ENCODE data around the gene OR2B6. TPM values are rescaled to one million over a fixed set of nuclear protein-coding genes. Genes with fewer than 3 reads are reported as not detected.

The OR2B6 gene
- total RNA-seq, 3 donors from 2014 or later (not counting 1 experiment from before 2014, with no cell fraction given) = not detected

DNA sequence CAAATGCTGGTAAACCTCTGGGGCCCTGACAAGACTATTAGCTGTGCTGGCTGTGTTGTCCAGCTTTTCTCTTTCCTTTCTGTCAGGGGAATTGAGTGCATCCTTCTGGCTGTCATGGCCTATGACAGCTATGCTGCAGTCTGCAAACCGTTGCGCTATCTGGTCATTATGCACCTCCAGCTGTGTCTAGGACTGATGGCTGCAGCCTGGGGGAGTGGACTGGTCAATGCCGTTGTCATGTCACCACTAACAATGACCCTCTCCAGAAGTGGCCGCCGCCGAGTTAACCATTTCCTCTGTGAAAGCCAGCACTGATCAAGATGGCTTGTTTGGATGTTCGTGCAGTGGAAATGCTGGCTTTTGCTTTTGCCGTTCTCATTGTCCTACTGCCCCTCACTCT lies 20.3 kb downstream of the OR2B6 start:
- no peaks in the 10 kb centered on the region for H3K36me3 Mint-ChIP-seq
- no peak for DNase-seq
- WGBS (ENCODE audit: insufficient coverage) = 79% methylated on average over 8 of the region's 8 CpGs
- no peak overlapping the region for H3K4me3 Mint-ChIP-seq
- no peaks in the 10 kb centered on the region for H3K9me3 Mint-ChIP-seq
- ATAC-seq = no peak
- TF ChIP-seq, protein P1, sequence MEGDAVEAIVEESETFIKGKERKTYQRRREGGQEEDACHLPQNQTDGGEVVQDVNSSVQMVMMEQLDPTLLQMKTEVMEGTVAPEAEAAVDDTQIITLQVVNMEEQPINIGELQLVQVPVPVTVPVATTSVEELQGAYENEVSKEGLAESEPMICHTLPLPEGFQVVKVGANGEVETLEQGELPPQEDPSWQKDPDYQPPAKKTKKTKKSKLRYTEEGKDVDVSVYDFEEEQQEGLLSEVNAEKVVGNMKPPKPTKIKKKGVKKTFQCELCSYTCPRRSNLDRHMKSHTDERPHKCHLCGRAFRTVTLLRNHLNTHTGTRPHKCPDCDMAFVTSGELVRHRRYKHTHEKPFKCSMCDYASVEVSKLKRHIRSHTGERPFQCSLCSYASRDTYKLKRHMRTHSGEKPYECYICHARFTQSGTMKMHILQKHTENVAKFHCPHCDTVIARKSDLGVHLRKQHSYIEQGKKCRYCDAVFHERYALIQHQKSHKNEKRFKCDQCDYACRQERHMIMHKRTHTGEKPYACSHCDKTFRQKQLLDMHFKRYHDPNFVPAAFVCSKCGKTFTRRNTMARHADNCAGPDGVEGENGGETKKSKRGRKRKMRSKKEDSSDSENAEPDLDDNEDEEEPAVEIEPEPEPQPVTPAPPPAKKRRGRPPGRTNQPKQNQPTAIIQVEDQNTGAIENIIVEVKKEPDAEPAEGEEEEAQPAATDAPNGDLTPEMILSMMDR (IDR thresholded peaks at IDR 0.05) = no peak
- peaks cover 19 to 65% of the 10 kb centered on the region in 2 donors for H3K27me3 Mint-ChIP-seq (ENCODE audit: low read depth in 2 of 2)
- peaks cover 2% of the 10 kb centered on the region for H3K27me3 ChIP-seq (ENCODE audit: control insufficient read depth, insufficient read depth, low read length)
- intact Hi-C loops (cut with micrococcal nuclease) = no loop called here
- H3K4me1 ChIP-seq (ENCODE audit: control insufficient read depth, insufficient read depth, low read length) = no peaks in the 10 kb centered on the region
- no peak overlapping the region for H3K4me3 ChIP-seq (ENCODE audit: low read length)
- no peaks in the 10 kb centered on the region for H3K9me3 ChIP-seq (ENCODE audit: control insufficient read depth, insufficient read depth, low read length)
- H3K27ac Mint-ChIP-seq = no peak overlapping the region
- H3K4me1 Mint-ChIP-seq = no peaks in the 10 kb centered on the region
- H3K36me3 ChIP-seq (ENCODE audit: control insufficient read depth, insufficient read depth, low read length) = no peaks in the 10 kb centered on the region
- H3K27ac ChIP-seq (ENCODE audit: low read length) = no peak overlapping the region

DNA sequence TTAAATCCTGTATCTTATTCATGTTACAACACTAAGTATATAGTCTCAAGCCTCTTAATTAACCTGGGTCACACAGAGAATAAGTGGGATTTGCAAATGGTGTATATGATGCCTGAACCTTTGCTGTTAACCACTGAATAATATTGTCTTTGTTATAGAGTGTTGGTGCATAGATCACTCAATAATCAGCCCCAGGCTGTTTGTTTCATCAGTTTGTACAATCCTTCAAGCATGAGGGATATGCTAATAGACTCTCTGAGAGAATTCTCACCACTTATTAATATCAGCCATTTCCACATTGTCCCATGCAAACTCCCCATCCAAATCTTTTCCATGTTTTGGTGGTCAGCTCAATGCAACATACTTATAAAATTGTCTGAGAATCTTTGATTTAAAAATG lies 21.7 kb downstream of the OR2B6 start:
- Histone ChIP-seq H3K4me1 (ENCODE audit: control insufficient read depth, insufficient read depth, low read length) (no peaks in the 10 kb centered on the region), H3K4me3 (ENCODE audit: low read length) (no peak overlapping the region), H3K36me3 (ENCODE audit: control insufficient read depth, insufficient read depth, low read length) (no peaks in the 10 kb centered on the region), H3K27me3 (ENCODE audit: control insufficient read depth, insufficient read depth, low read length) (peaks cover 2% of the 10 kb centered on the region), H3K27ac (ENCODE audit: low read length) (no peak overlapping the region), H3K9me3 (ENCODE audit: control insufficient read depth, insufficient read depth, low read length) (no peaks in the 10 kb centered on the region)
- H3K4me3 Mint-ChIP-seq = no peak overlapping the region
- DNase-seq (no peak), ATAC-seq (no peak)
- H3K36me3 Mint-ChIP-seq = no peaks in the 10 kb centered on the region
- intact Hi-C loops (cut with micrococcal nuclease) = no loop called here
- TF ChIP-seq, protein P1 (IDR thresholded peaks at IDR 0.05) = no peak
- no peak overlapping the region for H3K27ac Mint-ChIP-seq
- H3K4me1 Mint-ChIP-seq = no peaks in the 10 kb centered on the region
- peaks cover 19 to 69% of the 10 kb centered on the region in 2 donors for H3K27me3 Mint-ChIP-seq (ENCODE audit: low read depth in 2 of 2)
- no peaks in the 10 kb centered on the region for H3K9me3 Mint-ChIP-seq

DNA sequence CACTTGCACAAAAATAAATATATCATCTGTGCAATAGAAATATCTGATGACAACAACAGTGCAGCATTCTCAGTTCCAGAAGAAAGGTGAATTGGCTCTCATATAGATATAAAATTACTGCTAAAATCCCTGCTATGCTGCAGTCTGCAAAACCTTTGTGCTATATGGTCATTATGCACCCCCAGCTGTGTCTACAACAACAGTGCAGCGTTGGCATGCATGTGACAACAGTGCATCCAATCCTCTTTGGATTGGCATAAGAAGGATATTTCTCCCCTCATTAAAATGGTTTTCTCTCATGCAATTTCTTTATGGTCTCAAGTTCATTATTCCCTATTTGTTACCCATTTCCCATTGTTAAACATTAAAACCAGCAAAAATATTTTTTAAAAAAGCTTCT lies 23.1 kb downstream of the OR2B6 start:
- intact Hi-C loops (cut with micrococcal nuclease) = no loop called here
- Mint-ChIP-seq H3K4me1 (no peaks in the 10 kb centered on the region), H3K9me3 (no peaks in the 10 kb centered on the region), H3K27ac (no peak overlapping the region), H3K36me3 (no peaks in the 10 kb centered on the region), H3K27me3 (ENCODE audit: low read depth in 2 of 2) (peaks cover 15 to 72% of the 10 kb centered on the region in 2 donors), H3K4me3 (no peak overlapping the region)
- H3K27me3 ChIP-seq (ENCODE audit: control insufficient read depth, insufficient read depth, low read length) = peaks cover 2% of the 10 kb centered on the region
- 46% methylated on average over 1 of the region's 1 CpG for WGBS (ENCODE audit: insufficient coverage)
- no peaks in the 10 kb centered on the region for H3K36me3 ChIP-seq (ENCODE audit: control insufficient read depth, insufficient read depth, low read length)
- ATAC-seq (no peak), DNase-seq (no peak)
- H3K4me1 ChIP-seq (ENCODE audit: control insufficient read depth, insufficient read depth, low read length) = no peaks in the 10 kb centered on the region
- H3K4me3 ChIP-seq (ENCODE audit: low read length) = no peak overlapping the region
- H3K9me3 ChIP-seq (ENCODE audit: control insufficient read depth, insufficient read depth, low read length) = no peaks in the 10 kb centered on the region
- no peak overlapping the region for H3K27ac ChIP-seq (ENCODE audit: low read length)
- TF ChIP-seq, protein P1 (IDR thresholded peaks at IDR 0.05) = peak; percentile 16

DNA sequence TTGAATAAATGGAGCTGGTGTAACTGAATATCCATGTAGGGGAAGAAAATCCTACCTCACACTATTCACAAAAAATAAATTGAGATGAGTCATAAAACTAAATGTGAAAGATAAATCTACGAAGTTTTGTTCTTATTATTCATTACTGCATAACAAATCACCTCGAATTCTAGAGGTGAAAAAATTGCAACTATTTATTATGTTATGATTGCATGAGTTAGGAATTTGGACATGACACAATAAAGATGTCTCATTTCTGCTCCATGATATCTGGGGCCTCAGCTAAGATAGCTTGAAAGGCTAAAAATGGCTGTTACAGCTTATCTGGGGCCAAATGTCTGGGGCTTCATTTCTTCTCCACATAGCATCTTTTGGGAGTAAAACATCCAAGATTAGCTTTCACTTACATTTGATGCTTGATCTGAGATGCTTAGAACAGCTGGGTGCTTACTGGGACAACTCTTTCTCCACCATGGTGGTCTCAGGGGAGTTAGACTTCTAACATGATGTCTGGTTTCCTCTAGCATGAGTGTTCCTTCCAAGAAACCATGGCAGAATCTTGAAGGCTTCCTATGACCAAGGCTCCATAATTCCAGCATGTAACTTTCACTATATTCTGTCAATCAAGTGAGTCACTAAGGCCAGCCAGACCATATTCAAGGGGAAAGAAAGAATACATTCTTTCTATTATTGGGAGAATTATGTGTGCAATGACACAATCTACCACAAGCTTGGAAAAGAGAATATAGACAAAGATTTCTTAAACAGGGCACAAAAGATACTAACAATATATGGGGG lies 30.1 kb downstream of the OR2B6 start:
- Mint-ChIP-seq H3K4me1 (no peaks in the 10 kb centered on the region), H3K36me3 (no peaks in the 10 kb centered on the region)

More for the DNA sequence above, 30.1 kb downstream of the OR2B6 start:
- TF ChIP-seq, protein P1 (IDR thresholded peaks at IDR 0.05) = no peak
- intact Hi-C loops (cut with micrococcal nuclease) = no loop called here
- H3K27ac ChIP-seq (ENCODE audit: low read length) = no peak overlapping the region
- H3K9me3 ChIP-seq (ENCODE audit: control insufficient read depth, insufficient read depth, low read length) = no peaks in the 10 kb centered on the region
- no peak overlapping the region for H3K4me3 Mint-ChIP-seq
- no peaks in the 10 kb centered on the region for H3K4me1 ChIP-seq (ENCODE audit: control insufficient read depth, insufficient read depth, low read length)
- peaks cover 5% of the 10 kb centered on the region for H3K27me3 ChIP-seq (ENCODE audit: control insufficient read depth, insufficient read depth, low read length)
- H3K36me3 ChIP-seq (ENCODE audit: control insufficient read depth, insufficient read depth, low read length) = no peaks in the 10 kb centered on the region
- H3K9me3 Mint-ChIP-seq = no peaks in the 10 kb centered on the region
- ATAC-seq (no peak), DNase-seq (no peak)
- WGBS (ENCODE audit: insufficient coverage) = no CpG with 5 or more reads among the region's 2 CpGs
- no peak overlapping the region for H3K27ac Mint-ChIP-seq
- no peak overlapping the region for H3K4me3 ChIP-seq (ENCODE audit: low read length)
- peaks cover 16 to 60% of the 10 kb centered on the region in 2 donors for H3K27me3 Mint-ChIP-seq (ENCODE audit: low read depth in 2 of 2)

Measured in natural killer cell (primary cell).